ENCODE results near the gene RABGAP1L. TPM values are rescaled to one million over a fixed set of nuclear protein-coding genes. Genes with fewer than 3 reads are reported as not detected.
"Not testable (repeated sequence)": the region's sequence is repeated elsewhere in the genome, so short reads cannot be mapped to it uniquely, and the experiment has no call there.

RABGAP1L gene
- total RNA-seq, 1 donor from 2014 or later, result 69.4 TPM

DNA sequence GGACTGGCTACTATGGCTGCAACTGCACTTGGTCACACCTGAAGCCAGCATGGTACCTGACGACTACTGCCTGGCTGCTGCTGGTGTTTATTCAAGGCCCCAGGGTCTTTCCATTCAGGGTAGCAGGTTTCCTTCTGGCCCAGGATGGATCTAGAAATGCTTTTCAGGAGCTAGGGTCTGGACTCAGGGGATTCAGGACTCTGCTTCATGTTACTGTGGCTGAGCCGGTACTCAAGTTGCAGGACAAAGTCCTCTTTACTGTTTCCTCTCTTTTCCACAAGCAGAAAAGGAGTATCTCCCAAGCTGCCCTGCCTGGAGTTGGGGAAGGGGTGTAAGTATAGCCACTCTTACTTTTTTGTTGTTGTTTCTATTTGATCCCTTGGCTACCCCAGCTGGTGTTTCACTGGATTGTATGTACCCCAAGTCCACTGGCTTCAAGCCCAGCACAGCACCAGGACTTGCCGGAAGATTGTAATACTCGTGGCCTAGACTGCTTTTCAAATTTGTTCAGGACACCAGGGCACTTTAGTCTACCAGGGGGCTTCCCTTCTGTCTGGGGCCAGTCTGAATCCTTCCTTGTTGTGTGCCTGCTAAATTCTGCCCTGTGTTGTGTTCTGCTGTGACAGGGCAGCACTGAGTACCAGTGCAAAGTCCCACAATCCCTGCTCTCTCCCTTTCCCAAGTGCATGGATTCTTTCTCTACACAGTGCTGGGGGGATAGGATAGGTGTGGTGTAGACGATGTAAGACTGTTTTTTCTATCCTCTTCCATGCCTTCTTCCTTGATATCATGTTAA lies 536.9 kb downstream of the RABGAP1L start:
- intact Hi-C loops (cut with micrococcal nuclease), result no loop called here

DNA sequence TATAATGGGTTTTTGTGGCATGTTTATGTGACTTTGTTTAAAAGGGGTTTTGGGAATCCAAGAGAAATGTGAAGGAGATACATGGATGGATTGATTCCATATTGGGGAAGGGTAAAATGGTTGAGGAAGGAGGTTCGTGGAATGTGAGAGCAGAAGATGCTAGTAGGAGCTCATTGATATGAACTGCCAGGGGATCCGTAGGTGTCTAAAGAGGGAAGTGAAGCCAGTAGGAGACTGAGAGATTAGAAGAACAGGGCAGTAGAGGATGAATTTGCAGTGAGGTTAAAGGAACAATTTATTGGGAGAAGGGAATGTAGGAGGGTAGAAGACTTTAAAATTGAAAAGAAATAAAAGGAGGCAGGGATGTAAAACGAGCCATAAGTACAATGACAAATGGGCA lies 541.0 kb downstream of the RABGAP1L start:
- intact Hi-C loops (cut with micrococcal nuclease), result no loop called here

DNA sequence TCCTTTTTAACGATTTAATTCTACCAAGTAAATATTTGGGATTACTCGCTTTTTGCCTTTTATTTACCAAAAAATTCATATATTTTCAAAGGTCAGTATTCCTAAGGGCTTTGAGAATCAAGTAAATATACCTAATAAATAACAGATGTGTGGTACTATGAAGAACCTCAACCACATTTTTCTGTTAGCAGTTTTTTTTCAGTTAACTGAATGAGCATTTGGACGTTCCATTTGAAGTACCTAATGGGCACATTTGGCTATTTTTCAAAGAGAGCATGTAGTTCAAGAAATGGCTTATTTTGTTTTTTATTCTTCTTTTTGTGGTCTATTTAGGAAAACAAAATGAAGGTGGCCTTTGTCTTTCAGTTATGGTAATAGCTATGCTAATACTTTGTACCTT lies 541.5 kb downstream of the RABGAP1L start:
- intact Hi-C loops (cut with micrococcal nuclease), result no loop called here

DNA sequence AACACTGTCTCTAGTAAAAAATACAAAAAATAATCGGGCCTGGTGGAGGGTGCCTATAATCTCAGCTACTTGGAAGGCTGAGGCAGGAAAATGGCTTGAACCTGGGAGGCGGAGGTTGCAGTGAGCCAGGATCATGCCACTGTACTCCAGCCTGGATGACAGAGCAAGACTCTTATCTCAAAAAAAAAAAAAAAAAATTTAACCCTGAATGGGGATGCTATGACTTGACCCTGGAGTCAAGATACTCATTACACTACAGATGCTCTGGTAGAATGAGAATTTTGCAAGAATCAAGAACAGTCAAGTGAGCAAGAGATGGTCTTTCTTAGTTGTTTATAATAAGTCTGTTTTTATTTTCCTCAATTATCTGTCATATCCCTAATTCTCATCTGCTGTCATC lies 542.2 kb downstream of the RABGAP1L start:
- intact Hi-C loops (cut with micrococcal nuclease), result no loop called here

DNA sequence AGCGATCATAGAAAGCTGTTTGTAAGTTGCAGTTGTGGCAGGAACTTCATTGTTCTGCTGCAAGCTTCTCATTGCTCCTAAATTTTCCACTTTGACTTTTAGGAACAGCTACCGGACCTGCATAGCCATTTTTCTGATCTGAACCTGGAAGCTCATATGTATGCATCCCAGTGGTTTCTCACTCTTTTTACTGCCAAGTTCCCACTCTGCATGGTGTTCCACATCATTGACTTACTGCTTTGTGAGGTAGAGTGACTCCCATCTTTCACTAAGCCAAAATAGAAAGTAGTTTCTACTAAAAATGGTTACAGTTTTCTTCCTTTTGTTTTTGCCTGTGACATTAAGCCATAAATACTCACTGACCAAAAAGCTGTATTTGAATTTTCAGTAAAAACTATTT lies 542.7 kb downstream of the RABGAP1L start:
- intact Hi-C loops (cut with micrococcal nuclease), result no loop called here

DNA sequence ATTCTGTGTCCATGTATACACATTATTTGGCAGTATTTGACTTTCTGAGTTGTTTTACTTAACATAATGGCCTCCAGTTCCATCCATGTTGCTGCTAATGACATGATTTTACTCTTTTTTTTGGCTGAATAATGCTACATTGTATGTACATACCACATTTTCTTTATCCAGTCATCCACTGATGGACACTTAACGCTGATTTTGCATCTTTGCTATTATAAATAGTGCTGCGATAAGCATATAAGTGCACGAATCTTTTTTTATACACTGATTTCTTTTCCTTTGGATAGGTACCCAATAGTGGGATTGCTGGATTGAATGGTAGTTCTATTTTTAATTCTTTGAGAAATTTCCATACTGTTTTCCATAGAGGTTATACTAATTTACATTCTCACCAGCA lies 544.0 kb downstream of the RABGAP1L start:
- intact Hi-C loops (cut with micrococcal nuclease), result no loop called here

DNA sequence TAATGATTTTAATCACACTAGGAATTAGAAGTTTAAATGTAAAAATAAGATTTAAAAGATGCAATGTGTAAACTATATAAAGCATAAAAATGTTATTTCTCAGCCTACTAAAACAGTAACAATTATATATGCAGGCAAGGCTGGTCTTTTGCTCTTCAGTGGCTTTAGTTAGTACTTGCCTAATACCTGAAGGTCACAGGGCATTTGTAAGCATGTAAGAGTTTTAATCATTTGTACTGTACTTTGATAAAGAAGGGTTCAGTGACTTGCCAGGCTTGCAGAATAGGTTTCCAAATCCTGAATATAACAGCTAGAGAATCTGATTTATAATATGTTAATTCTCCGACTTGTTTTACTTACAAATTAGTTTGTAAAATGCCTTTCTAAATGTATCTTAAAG lies 545.0 kb downstream of the RABGAP1L start:
- intact Hi-C loops (cut with micrococcal nuclease), result no loop called here

DNA sequence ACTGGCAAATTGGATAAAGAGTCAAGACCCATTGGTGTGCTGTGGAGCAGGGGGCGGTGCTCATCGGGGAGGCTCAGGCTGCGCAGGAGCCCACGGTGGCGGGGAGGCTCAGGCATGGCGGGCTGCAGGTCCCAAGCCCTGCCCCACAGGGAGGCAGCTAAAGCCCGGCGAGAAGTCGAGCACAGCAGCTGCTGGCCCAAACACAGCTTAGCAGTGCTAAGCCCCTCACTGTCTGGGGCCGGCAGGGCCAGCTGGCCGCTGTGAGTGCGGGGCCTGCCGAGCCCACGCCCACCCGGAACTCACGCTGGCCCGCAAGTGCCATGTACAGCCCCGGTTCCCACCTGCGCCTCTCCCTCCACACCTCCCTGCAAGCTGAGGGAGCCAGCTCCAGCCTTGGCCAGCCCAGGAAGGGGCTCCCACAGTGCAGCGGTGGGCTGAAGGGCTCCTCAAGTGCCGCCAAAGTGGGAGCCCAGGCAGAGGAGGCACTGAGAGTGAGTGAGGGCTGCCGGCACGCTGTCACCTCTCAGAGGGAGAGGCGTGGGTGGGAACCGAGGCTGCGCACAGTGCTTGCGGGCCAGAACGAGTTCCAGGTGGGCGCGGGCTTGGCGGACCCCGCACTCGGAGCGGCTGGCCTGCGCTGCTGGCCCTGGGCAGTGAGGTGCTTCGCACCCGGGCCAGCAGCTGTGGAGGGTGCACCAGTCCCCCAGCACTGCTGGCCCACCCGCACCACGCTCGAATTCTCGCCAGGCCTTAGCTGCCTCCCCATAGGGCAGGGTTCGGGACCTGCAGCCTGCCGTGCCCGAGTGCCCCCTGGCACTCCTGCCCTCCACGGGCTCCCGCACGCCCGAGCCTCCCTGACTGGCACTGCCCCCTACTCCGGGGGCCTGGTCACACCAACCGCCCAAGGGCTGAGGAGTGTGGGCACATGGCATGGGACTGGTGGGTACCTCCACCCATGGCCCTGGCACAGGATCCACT lies 551.8 kb downstream of the RABGAP1L start:
- intact Hi-C loops (cut with micrococcal nuclease), result no loop called here

DNA sequence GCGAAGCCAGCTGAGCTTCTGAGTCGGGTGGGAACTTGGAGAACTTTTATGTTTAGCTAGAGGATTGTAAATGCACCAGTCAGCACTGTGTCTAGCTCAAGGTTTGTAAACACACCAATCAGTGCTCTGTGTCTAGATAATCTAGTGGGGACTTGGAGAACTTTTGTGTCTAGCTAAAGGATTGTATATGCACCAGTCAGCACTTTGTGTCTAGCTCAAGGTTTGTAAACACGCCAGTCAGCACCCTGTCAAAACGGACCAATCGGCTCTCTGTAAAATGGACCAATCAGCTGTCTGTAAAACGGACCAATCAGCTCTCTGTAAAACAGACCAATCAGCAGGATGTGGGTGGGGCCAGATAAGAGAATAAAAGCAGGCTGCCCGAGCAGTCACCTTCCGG lies 552.5 kb downstream of the RABGAP1L start:
- intact Hi-C loops (cut with micrococcal nuclease), result not testable (repeated sequence)

DNA sequence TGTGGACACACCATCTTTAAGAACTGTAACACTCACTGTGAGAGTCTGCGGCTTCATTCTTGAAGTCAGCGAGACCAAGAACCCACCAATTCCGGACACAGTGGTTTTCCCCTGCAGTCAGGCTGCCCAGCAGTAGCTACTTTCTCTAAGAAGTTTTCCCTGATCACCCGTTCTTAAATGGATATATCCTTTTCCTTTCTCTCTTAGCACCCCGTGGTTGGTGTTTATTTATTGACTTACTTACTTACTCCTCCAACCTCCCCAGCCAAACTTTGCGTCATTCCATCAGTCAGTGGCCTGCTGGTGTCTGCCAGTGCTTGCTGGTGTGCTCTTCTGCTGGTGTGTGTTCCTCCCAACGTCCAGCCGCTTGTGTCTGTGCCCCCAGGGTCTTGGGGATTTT lies 553.2 kb downstream of the RABGAP1L start:
- intact Hi-C loops (cut with micrococcal nuclease), result no loop called here

DNA sequence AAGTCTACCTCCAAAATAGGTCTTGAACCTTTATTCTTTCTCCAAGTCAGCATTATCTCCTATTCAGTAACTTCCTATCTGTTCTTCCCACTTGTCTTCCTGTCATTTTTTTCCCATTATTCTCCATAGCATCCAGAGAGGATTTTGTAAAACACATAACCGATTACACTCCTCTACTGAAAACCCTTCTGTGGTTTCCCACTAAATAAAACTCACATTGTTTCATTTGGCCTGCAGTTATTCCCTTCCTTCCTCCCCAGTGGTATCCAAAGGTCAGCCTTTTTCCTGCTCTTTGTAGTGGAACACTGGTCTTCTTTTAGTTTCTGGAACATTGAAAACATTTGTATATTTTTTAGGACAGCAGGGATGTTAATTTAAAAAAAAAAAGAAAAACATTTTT lies 554.5 kb downstream of the RABGAP1L start:
- intact Hi-C loops (cut with micrococcal nuclease), result no loop called here

DNA sequence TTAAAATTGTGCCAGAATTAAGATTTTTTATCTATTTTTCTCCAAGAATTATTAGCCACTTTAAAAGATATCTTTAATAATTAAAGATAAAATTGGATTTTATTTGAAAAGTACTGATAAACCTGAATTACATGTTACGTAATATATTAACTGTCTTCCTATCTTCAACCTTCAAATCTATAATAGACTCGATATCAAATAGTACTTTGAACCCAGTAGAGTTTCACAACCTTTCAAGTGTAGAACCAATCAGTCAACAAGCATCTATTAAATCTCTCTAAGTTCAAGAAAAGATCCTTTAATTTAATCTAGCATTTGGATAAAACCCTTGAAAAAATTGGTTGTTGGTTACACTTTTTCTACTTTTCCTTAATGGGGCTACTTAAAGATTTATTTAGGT lies 559.9 kb downstream of the RABGAP1L start:
- intact Hi-C loops (cut with micrococcal nuclease), result no loop called here

DNA sequence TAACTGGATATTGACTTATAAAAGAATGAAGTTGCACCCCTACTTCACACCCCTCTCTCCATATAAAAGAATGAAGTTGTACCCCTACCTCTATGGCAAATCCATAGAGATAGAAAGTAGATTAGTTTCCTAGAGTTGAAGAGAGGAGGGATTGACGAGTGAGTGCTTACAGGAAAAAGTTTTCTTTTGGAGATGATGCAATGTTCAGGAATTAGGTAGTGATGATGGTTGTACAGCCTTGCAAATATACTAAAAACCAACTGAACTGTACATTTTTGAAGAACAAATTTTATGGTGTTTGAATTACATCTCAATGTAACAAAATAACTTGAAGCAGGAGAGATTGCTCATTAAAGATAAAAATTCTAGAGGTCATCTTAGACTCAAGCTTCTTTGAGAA lies 561.3 kb downstream of the RABGAP1L start:
- intact Hi-C loops (cut with micrococcal nuclease), result no loop called here

DNA sequence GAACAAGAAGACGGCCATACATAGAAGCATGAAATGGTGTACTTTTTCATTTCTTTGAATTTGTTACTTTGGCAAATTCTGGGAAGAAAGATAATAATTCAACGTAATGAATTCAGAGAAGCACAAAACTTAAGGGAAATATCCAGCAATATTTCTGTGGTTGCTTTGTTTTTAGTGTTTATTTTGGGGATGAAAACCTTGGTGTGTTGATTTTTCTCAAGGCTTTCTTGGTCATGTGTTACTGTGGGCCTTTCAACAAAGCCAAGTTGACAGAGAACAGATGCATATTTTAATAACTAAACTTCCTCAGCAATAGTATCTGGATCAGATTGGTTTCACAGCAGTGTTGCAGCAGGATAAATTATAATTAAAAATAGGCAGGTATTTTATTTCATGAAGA lies 561.9 kb downstream of the RABGAP1L start:
- intact Hi-C loops (cut with micrococcal nuclease), result no loop called here

DNA sequence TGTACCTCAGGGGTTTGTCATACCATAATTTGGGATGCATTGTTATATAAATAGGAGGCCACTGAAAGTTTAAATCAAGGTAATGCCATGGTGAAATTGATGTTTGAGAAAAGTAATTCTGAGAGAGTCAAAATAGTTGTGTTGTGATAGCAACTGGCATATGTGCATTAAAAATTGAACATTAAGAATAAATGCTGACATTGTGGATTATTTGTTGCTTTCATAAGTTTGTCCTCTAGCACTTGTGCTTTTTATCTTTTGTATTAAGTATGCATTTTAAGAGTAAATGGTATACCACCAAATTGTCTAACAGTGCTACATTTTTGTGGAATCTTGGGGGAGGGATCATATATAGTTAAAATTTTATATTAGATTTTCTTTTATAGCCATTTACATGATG lies 564.5 kb downstream of the RABGAP1L start:
- intact Hi-C loops (cut with micrococcal nuclease), result no loop called here

DNA sequence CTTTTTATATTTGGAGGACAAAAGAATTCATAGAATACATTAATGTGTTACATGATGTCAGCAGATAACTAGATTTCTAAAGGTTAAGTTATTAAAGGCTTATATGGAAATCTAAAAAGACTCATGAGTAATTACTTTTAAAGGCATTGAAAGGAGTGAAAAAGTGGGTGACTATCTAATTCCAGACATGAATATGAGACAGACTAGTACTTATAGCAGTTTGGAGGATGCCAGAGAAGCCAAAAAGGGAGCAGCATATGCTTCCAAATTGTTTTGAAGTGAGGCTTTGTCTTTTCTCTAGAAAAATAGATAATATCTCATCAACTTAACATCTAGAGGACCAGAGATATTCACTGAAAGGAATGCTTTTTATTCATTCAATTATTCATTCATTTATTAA lies 564.9 kb downstream of the RABGAP1L start:
- intact Hi-C loops (cut with micrococcal nuclease), result no loop called here

DNA sequence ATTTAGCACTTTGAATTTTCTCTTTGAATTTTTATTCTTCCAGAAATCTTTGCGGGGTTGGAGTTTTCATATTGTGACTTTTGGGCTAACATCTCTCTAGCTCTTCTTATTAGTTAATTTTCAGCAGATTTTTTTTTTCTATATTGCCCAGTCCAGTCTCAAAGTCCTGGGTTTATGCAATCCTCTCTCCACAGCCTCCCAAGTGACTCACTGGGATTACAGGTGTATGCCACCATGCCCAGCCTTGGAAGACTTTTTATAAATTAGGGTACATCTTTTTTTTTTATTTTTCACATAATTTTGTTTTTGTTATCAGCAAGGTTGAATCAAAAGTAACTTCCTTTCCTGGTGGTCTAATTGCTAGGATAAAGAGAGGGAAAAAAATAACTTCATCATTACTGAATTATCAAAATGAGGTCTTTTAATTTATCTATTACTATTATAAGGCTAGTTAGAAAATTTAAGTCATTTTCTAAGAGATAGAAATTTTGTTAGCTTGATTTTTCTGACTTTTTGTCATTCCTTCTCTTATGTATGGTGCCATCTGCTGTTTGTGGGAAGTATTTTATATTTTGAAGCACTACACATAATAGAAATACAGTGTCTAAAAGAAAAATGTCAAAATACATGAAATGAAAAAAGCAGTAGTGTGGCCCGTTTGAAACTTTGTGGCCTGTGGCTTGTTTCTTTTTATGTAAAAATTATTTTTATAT lies 567.0 kb downstream of the RABGAP1L start:
- intact Hi-C loops (cut with micrococcal nuclease), result loop anchor here (1.0 to 5.0 kb wide), 3 partner anchors 464 to 1984 kb away; no protein-coding TSS in a partner anchor

DNA sequence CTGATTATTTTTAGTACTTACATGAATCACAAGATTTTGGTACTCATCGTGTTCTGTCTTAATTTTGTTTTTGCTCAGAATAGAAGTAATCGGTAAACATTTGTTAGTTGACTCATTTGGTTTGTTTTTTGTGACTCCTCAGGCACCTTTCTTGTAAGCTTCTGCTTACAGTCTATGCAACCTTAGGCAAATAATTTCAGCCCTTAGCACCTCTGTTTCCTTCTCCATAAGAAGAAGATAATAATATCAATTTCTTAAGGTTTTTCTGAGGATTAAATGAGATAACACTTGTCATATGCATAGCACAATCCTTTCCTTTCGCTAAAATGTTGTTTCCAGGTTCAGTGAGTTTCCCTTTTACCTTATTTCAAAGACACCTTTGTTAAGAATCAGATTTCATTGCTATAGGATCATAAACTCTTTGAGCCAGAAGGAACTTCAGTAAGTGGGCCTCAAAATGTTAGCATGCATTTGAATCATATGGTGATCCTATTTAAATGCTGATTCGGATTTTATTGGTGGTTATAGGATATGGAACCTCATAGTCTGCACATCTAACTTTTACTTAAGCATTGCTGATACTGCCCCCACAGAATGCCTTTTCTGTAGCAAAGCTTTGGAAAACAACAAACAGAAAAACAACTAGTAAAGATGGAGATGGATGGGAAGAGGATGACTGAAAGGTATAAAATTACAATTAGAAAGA lies 567.7 kb downstream of the RABGAP1L start:
- intact Hi-C loops (cut with micrococcal nuclease), result loop anchor here (1.0 to 5.0 kb wide), 3 partner anchors 465 to 1985 kb away; no protein-coding TSS in a partner anchor

DNA sequence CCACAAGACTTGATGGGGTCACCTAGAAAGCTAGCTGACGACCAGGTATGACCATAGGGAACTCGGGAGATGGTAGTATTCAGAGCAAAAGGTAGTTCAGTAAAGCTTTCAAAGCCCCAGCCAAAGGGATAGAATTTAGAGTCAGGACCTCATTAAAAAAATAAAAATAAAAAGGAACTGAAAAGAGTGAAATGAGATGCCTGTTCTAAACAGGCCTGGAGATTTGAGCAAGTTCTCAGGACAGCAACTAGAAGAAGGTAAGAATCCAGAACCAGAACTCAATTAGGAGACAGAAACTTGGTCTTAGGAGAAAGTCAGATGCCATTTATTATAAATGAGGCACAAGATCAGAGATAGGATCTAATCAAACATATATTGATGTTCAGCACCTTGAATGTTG lies 575.0 kb downstream of the RABGAP1L start:
- intact Hi-C loops (cut with micrococcal nuclease), result no loop called here

DNA sequence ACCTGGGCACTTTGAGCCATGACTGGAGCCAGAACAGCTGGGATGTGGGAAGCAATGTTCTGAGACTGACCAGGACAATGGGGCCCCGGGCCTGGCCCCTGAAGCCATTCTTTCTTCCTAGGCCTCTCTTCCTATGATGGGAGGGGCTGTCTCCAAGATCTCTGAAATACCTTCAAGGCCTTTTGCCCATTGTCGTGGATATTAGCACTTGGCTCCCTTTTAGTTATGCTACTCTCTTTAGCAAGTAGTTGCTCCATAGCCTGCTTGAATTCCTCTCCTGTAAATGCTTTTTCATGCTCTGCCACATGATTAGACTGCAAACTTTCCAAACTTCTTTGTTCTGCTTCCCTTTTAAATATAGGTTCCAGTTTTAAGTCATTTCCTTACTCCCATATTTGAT lies 577.5 kb downstream of the RABGAP1L start:
- intact Hi-C loops (cut with micrococcal nuclease), result no loop called here

Measured in T-helper 1 cell treated with Interleukin-12 subunit alpha and Interleukin-12 subunit beta and Interleukin-4 antibody, amounts not matched to agents 30 ng/mL and 1 ng/mL, for 36 hours (primary cell).